ENCODE measurements around the gene CD63. TPM values are rescaled to one million over a fixed set of nuclear protein-coding genes. Genes with fewer than 3 reads are reported as not detected.

The CD63 gene
- total RNA-seq, 1 donor: 2,280 TPM

- TF ChIP-seq CTCF (IDR thresholded peaks at IDR 0.05; ENCODE audit: insufficient read depth, low read depth, low read length): peak; percentile 41
- DNase-seq (ENCODE audit: low read depth): peak; percentile 20
- H3K4me3 ChIP-seq (ENCODE audit: low read depth, low read length): no peak overlapping the region
These were observed 47.4 kb downstream of the CD63 start for GRCh38 chr12:55681142-55682077.

GRCh38 chr12:55679691-55680090 is 49.1 kb downstream of the CD63 start:
- no peak for TF ChIP-seq CTCF (IDR thresholded peaks at IDR 0.05; ENCODE audit: insufficient read depth, low read depth, low read length)
- no peak overlapping the region for H3K4me3 ChIP-seq (ENCODE audit: low read depth, low read length)
- no peak for DNase-seq (ENCODE audit: low read depth)

- TF ChIP-seq CTCF (IDR thresholded peaks at IDR 0.05; ENCODE audit: insufficient read depth, low read depth, low read length): no peak
- DNase-seq (ENCODE audit: low read depth): no peak
These were observed 52.1 kb downstream of the CD63 start for GRCh38 chr12:55676707-55677106.

GRCh38 chr12:55675666-55676065 is 53.1 kb downstream of the CD63 start:
- no peak overlapping the region for H3K4me3 ChIP-seq (ENCODE audit: low read depth, low read length)
- no peak for TF ChIP-seq CTCF (IDR thresholded peaks at IDR 0.05; ENCODE audit: insufficient read depth, low read depth, low read length)
- DNase-seq (ENCODE audit: low read depth): no peak

More at GRCh38 chr12:55676707-55677106, 52.1 kb downstream of the CD63 start:
- H3K4me3 ChIP-seq (ENCODE audit: low read depth, low read length): no peak overlapping the region

Small RNAs within 50 kb of the gene (small RNA-seq; reads per million reads assigned to genes)
- gene AC009779.1 (not detected), gene RF00017 (not detected)

Other genes with a start within 250 kb of the CD63 start
- gene OR6C68, start 236.6 kb downstream of the CD63 start, total RNA-seq: not detected in 2 replicates
- not detected in 2 replicates for gene OR6C4, start 179.4 kb downstream of the CD63 start, total RNA-seq
- not detected in 2 replicates for gene OR2AP1, start 156.5 kb downstream of the CD63 start, total RNA-seq
- gene OR10P1, start 92.1 kb downstream of the CD63 start, total RNA-seq: under 0.01 TPM in 1 of 2 replicates, not detected in the other
- gene ITGA7, start 21.1 kb downstream of the CD63 start, total RNA-seq: 1.3 TPM in 2 replicates
- 36.3 and 54.4 TPM in 2 replicates for gene BLOC1S1, start 13.0 kb downstream of the CD63 start, total RNA-seq
- 3.9 and 6.0 TPM in 2 replicates for gene RDH5, start 8.6 kb downstream of the CD63 start, total RNA-seq
- 3.9 and 6.5 TPM in 2 replicates for gene GDF11, start 14.1 kb upstream of the CD63 start, total RNA-seq
- 86.7 and 94.6 TPM in 2 replicates for gene SARNP, start 88.7 kb upstream of the CD63 start, total RNA-seq
- gene ORMDL2, start 89.0 kb upstream of the CD63 start, total RNA-seq: 18.0 and 21.6 TPM in 2 replicates
- 31.2 and 48.4 TPM in 2 replicates for gene DNAJC14, start 100.6 kb upstream of the CD63 start, total RNA-seq
- gene MMP19, start 113.9 kb upstream of the CD63 start, total RNA-seq: 9.1 and 9.7 TPM in 2 replicates
- 32.2 and 32.8 TPM in 2 replicates for gene PYM1, start 198.9 kb upstream of the CD63 start, total RNA-seq
- 34.8 and 45.8 TPM in 2 replicates for gene DGKA, start 202.2 kb upstream of the CD63 start, total RNA-seq
- 1.3 TPM in 2 replicates for gene PMEL, start 237.0 kb upstream of the CD63 start, total RNA-seq
- 32.2 and 51.4 TPM in 2 replicates for gene CDK2, start 237.8 kb upstream of the CD63 start, total RNA-seq
- 70.9 and 111 TPM in 2 replicates for gene RAB5B, start 245.1 kb upstream of the CD63 start, total RNA-seq

All from fibroblast of villous mesenchyme (primary cell).